HCT116 (cell line): ENCODE data around the gene C3orf22. TPM values are rescaled to one million over a fixed set of nuclear protein-coding genes. Genes with fewer than 3 reads are reported as not detected.

Experiments
- ATAC-seq: fragments of 200-7000 bp; cut with Tn5 transposase; 2 replicates; pipeline ENCODE4 v1.9.1; 2020; ENCODE audit warnings: mild to moderate bottlenecking, moderate library complexity
- BruUV-seq: library from RNA; stranded (reverse); fragments of 400-500 nt; replicated peaks from 2 replicates; lab custom pipeline; 2021; lab: Mats Ljungman, UMichigan
- CTCF ChIA-PET: fragments of 300-600 bp; sonication (Branson Sonifier 250); formaldehyde crosslinking; loops from one replicate; lab custom pipeline; 2021; ENCODE audit warnings: antibody characterized with exemption; lab: Charles Lee
- POLR2A ChIA-PET: fragments of 300-600, 350-600 bp; sonication (Branson Sonifier 250); formaldehyde crosslinking; loops from one replicate; lab custom pipeline; 2021; ENCODE audit warnings: antibody characterized with exemption; lab: Charles Lee
- RAD21 ChIA-PET, 2 experiments: fragments of 300-600 bp; sonication (Branson Sonifier 250); formaldehyde crosslinking; loops; one replicate each; lab custom pipeline; 2023; ENCODE audit warnings: low total read pairs in 2 of 2; ENCODE audit not compliant: uncharacterized antibody in 2 of 2, unreplicated experiment in 2 of 2, low non-redundant PET in 1 of 2; lab: Charles Lee
- DNase-seq: peaks from one replicate; pipeline ENCODE4 v3.0.0-alpha.2; 2010; ENCODE audit warnings: low read depth, low spot score
- H2AFZ ChIP-seq: fragments of 200-600 bp; shearing (Covaris generic), sonication (generic); 2 replicates; pipeline ENCODE4 v1.6.1; 2017; ENCODE audit warnings: low read depth, mixed run types, mixed read lengths, antibody characterized with exemption, low read length; ENCODE audit not compliant: poor library complexity, severe bottlenecking
- H3K27ac ChIP-seq: 2 replicates; pipeline ENCODE4 v1.5.1; 2012; ENCODE audit warnings: low read depth, low read length
- H3K27me3 ChIP-seq: fragments of 200-600 bp; sonication (generic); 2 replicates; pipeline ENCODE4 v1.6.1; 2016; ENCODE audit warnings: mixed run types, low read length, mixed read lengths; ENCODE audit not compliant: insufficient read depth
- H3K36me3 ChIP-seq, 2 experiments: fragments of 200-500 bp in 1 of 2; fragments of 200-600 bp in 1 of 2; sonication (Bioruptor generic) in 1 of 2; sonication (generic) in 1 of 2; 2 replicates each; pipeline versions ENCODE4 v1.5.1 to v1.6.1; 2014 to 2016; ENCODE audit warnings: low read length in 2 of 2, inconsistent platforms in 1 of 2, mixed read lengths in 1 of 2, mixed run types in 1 of 2; ENCODE audit not compliant: insufficient read depth in 2 of 2, control insufficient read depth in 1 of 2
- H3K4me1 ChIP-seq, 2 experiments: fragments of 200-600 bp in 1 of 2; sonication (generic) in 1 of 2; 2 replicates each; pipeline versions ENCODE4 v1.5.1 to v1.6.1; 2012 to 2017; ENCODE audit warnings: low read length in 2 of 2, inconsistent platforms in 1 of 2, mild to moderate bottlenecking in 1 of 2, mixed read lengths in 1 of 2, mixed run types in 1 of 2, moderate library complexity in 1 of 2; ENCODE audit not compliant: insufficient read depth in 2 of 2, control insufficient read depth in 1 of 2
- H3K4me2 ChIP-seq: fragments of 200-600 bp; sonication (generic); 2 replicates; pipeline ENCODE4 v1.6.1; 2017; ENCODE audit warnings: mixed run types, low read length, mixed read lengths
- H3K4me3 ChIP-seq, 2 experiments: fragments of 200-600 bp in 1 of 2; sonication (generic) in 1 of 2; replicated peaks in 1 of 2; 2 replicates each; pipeline ENCODE4 v1.5.1; 2011 to 2016; ENCODE audit warnings: low read length in 2 of 2, control low read depth in 1 of 2, low read depth in 1 of 2, mild to moderate bottlenecking in 1 of 2, mixed read lengths in 1 of 2, mixed run types in 1 of 2
- H3K79me2 ChIP-seq: fragments of 200-600 bp; sonication (generic); 2 replicates; pipeline ENCODE4 v1.6.1; 2017; ENCODE audit warnings: mild to moderate bottlenecking, mixed run types, low read length, moderate library complexity, mixed read lengths; ENCODE audit not compliant: insufficient read depth
- H3K9ac ChIP-seq: fragments of 200-600 bp; sonication (generic); 2 replicates; pipeline ENCODE4 v1.6.1; 2016; ENCODE audit warnings: low read length, mixed read lengths
- H3K9me2 ChIP-seq: fragments of 200-600 bp; sonication (generic), shearing (Covaris generic); 2 replicates; pipeline ENCODE4 v1.6.1; 2017; ENCODE audit warnings: mixed run types, mild to moderate bottlenecking, moderate library complexity; ENCODE audit not compliant: insufficient read depth
- H3K9me3 ChIP-seq, 2 experiments: fragments of 200-500 bp in 1 of 2; fragments of 200-600 bp in 1 of 2; sonication (Bioruptor generic) in 1 of 2; sonication (generic) in 1 of 2; 2 replicates each; pipeline ENCODE4 v1.6.1; 2014 to 2017; ENCODE audit warnings: low read length in 2 of 2, mixed read lengths in 2 of 2, inconsistent platforms in 1 of 2, low read depth in 1 of 2, mild to moderate bottlenecking in 1 of 2, mixed run types in 1 of 2, moderate library complexity in 1 of 2; ENCODE audit not compliant: control insufficient read depth in 1 of 2, insufficient read depth in 1 of 2
- H4K20me1 ChIP-seq: fragments of 200-600 bp; sonication (generic), shearing (Covaris generic); 2 replicates; pipeline ENCODE4 v1.6.1; 2017; ENCODE audit warnings: mixed run types, mild to moderate bottlenecking, moderate library complexity; ENCODE audit not compliant: insufficient read depth
- EZH2 ChIP-seq: fragments of 200-600 bp; sonication (generic); IDR thresholded peaks from 2 replicates; pipeline ENCODE4 v1.6.1; 2017; ENCODE audit warnings: antibody characterized with exemption, mixed run types
- POLR2AphosphoS5 ChIP-seq: IDR thresholded peaks from 2 replicates; pipeline ENCODE4 v1.6.1; 2011; ENCODE audit warnings: mild to moderate bottlenecking, low read depth, low read length, moderate library complexity
- RAD21 ChIP-seq: IDR thresholded peaks from 2 replicates; pipeline ENCODE4 v1.6.1; 2012; ENCODE audit warnings: low read depth, mild to moderate bottlenecking
- SIN3A ChIP-seq: IDR thresholded peaks from 2 replicates; pipeline ENCODE4 v1.6.1; 2012; ENCODE audit warnings: low read depth
- intact Hi-C: fragments of 100-400 bp; cut with micrococcal nuclease; formaldehyde crosslinking; loops from 2 replicates; pipeline ENCODE4 v1.10.0; 2022
- total RNA-seq: library from RNA; stranded (reverse); gene quantifications from one replicate; pipeline ENCODE4 v1.2.1, GENCODE V29; 2021; ENCODE audit not compliant: unreplicated experiment
- TF ChIP-seq, protein P1 (sequence below), 3 experiments: fragments of 200-600 bp in 1 of 3; sonication (generic) in 1 of 3; IDR thresholded peaks in 2 of 3; conservative IDR thresholded peaks in 1 of 3; 2 replicates each; pipeline ENCODE4 v1.5.1; 2012 to 2017; ENCODE audit warnings: low read depth in 2 of 3, low read length in 2 of 3, antibody characterized with exemption in 1 of 3, borderline replicate concordance in 1 of 3, control low read depth in 1 of 3, mild to moderate bottlenecking in 1 of 3, mixed read lengths in 1 of 3, mixed run types in 1 of 3, moderate library complexity in 1 of 3; ENCODE audit not compliant: insufficient read depth in 1 of 3
- TF ChIP-seq, protein P2 (sequence below): IDR thresholded peaks from 2 replicates; pipeline ENCODE4 v1.6.1; 2011; ENCODE audit warnings: mild to moderate bottlenecking, low read length, moderate library complexity; ENCODE audit not compliant: insufficient replicate concordance; ENCODE audit errors: extremely low read depth

Gene C3orf22
- total RNA-seq, 1 experiment from 2014 or later = not detected

- TF ChIP-seq, protein P1, sequence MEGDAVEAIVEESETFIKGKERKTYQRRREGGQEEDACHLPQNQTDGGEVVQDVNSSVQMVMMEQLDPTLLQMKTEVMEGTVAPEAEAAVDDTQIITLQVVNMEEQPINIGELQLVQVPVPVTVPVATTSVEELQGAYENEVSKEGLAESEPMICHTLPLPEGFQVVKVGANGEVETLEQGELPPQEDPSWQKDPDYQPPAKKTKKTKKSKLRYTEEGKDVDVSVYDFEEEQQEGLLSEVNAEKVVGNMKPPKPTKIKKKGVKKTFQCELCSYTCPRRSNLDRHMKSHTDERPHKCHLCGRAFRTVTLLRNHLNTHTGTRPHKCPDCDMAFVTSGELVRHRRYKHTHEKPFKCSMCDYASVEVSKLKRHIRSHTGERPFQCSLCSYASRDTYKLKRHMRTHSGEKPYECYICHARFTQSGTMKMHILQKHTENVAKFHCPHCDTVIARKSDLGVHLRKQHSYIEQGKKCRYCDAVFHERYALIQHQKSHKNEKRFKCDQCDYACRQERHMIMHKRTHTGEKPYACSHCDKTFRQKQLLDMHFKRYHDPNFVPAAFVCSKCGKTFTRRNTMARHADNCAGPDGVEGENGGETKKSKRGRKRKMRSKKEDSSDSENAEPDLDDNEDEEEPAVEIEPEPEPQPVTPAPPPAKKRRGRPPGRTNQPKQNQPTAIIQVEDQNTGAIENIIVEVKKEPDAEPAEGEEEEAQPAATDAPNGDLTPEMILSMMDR (IDR thresholded peaks at IDR 0.05 in 2 of 3, conservative IDR thresholded peaks at IDR 0.05 in 1 of 3; ENCODE audit: borderline replicate concordance in 1 of 3, insufficient read depth in 1 of 3, low read depth in 2 of 3, low read length in 2 of 3) = no peak
- no peak for TF ChIP-seq SIN3A
- TF ChIP-seq, protein P2, sequence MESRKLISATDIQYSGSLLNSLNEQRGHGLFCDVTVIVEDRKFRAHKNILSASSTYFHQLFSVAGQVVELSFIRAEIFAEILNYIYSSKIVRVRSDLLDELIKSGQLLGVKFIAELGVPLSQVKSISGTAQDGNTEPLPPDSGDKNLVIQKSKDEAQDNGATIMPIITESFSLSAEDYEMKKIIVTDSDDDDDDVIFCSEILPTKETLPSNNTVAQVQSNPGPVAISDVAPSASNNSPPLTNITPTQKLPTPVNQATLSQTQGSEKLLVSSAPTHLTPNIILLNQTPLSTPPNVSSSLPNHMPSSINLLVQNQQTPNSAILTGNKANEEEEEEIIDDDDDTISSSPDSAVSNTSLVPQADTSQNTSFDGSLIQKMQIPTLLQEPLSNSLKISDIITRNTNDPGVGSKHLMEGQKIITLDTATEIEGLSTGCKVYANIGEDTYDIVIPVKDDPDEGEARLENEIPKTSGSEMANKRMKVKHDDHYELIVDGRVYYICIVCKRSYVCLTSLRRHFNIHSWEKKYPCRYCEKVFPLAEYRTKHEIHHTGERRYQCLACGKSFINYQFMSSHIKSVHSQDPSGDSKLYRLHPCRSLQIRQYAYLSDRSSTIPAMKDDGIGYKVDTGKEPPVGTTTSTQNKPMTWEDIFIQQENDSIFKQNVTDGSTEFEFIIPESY = no peak
- no peak for TF ChIP-seq POLR2AphosphoS5
- no peak for TF ChIP-seq EZH2
Observed at GRCh38 chr3:126550488-126551051, 8.2 kb downstream of the C3orf22 start (continued).

DNA sequence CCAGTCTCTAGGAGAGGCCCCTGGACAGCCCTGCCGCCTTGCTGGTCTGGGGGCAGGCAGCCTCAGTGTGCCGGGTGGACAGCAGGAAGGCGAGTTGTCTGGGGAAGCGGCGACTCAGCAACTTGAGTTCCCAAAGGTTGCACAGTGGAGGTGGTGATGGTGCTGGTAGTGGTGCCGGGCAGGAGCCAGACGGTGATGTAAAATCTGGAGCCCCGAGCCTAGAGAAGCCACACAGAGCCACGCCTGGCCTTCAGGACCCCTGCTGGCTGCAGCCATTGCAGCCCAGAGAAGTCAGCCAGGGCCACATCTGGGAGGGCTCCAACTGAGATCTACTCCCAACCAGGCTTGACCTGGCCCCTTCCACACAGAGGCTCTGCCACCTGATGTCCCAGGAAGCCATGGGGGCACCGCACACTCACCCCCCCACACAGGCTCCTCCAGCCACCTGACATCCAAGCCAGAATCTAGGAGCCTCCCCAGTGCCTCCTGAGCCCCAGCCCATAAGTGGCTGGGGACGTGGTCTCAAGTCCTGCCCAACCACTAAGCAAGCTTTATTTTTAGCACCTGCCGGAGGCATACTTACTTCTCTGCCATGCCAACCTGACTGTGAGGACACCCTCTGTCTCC lies 8.8 kb downstream of the C3orf22 start:
- H3K9me3 ChIP-seq = no peaks in the 10 kb centered on the region
- H4K20me1 ChIP-seq = no peaks in the 10 kb centered on the region
- H3K9ac ChIP-seq = no peak overlapping the region
- no TSS peak for BruUV-seq
- RAD21 ChIA-PET = no interaction called here
- H3K9me2 ChIP-seq = no peaks in the 10 kb centered on the region
- no peaks in the 10 kb centered on the region for H3K79me2 ChIP-seq
- no peak overlapping the region for H2AFZ ChIP-seq
- POLR2A ChIA-PET = no interaction called here
- TF ChIP-seq RAD21 = no peak
- CTCF ChIA-PET = no interaction called here
- intact Hi-C loops = no loop called here
- H3K4me3 ChIP-seq = no peak overlapping the region
- ATAC-seq (no peak; the same call in 1 of the 2 replicates), DNase-seq (no peak)
- no peaks in the 10 kb centered on the region for H3K36me3 ChIP-seq
- H3K27ac ChIP-seq = no peak overlapping the region
- H3K4me1 ChIP-seq = peaks cover 0 to 4% of the 10 kb centered on the region in 2 experiments; a peak in 1 of 4 replicates
- no peak overlapping the region for H3K4me2 ChIP-seq
- H3K27me3 ChIP-seq = peaks cover 2% of the 10 kb centered on the region; the same call in 1 of the 2 replicates
